SHP77 (cell line): ENCODE results near the gene ACOT7.

Experiments used
- DNase-seq, 2 experiments: peaks; one replicate each; lab custom pipeline; 2025; lab: John Stamatoyannopoulos, UW

Gene ACOT7

GRCh38 chr1:6285336-6285735, 108.2 kb downstream of the ACOT7 start:
- DNase-seq: no peak

- no peak for DNase-seq
These were observed 110.8 kb downstream of the ACOT7 start for GRCh38 chr1:6282577-6283270.

- no peak for DNase-seq
These were observed 111.8 kb downstream of the ACOT7 start for GRCh38 chr1:6281511-6282402.

- peak; percentile 24 to 25 for DNase-seq
These were observed 112.7 kb downstream of the ACOT7 start for GRCh38 chr1:6280761-6281451.

- DNase-seq: no peak
These were observed 113.8 kb downstream of the ACOT7 start for GRCh38 chr1:6279613-6280383.

GRCh38 chr1:6279066-6279465, 114.5 kb downstream of the ACOT7 start:
- DNase-seq: no peak

- no peak for DNase-seq
These were observed 115.3 kb downstream of the ACOT7 start for GRCh38 chr1:6278263-6278662.

- DNase-seq: no peak
These were observed 116.6 kb downstream of the ACOT7 start for GRCh38 chr1:6276811-6277555.

GRCh38 chr1:6275826-6276782, 117.5 kb downstream of the ACOT7 start:
- DNase-seq: peak; percentile 57 to 79

GRCh38 chr1:6274622-6275139, 118.9 kb downstream of the ACOT7 start:
- no peak for DNase-seq

GRCh38 chr1:6274102-6274501, 119.5 kb downstream of the ACOT7 start:
- DNase-seq: no peak

- no peak for DNase-seq
These were observed 120.1 kb downstream of the ACOT7 start for GRCh38 chr1:6273380-6273891.

- DNase-seq: no peak
These were observed 120.7 kb downstream of the ACOT7 start for GRCh38 chr1:6272868-6273267.

- DNase-seq: no peak
These were observed 121.1 kb downstream of the ACOT7 start for GRCh38 chr1:6272452-6272851.

- DNase-seq: peak in 1 of 2 experiments; percentile 60
These were observed 122.0 kb downstream of the ACOT7 start for GRCh38 chr1:6271554-6271953.

- DNase-seq: no peak
These were observed 122.6 kb downstream of the ACOT7 start for GRCh38 chr1:6271006-6271405.

- peak; percentile 41 to 49 for DNase-seq
These were observed 123.2 kb downstream of the ACOT7 start for GRCh38 chr1:6270401-6270800.

- peak; percentile 63 to 80 for DNase-seq
These were observed 123.7 kb downstream of the ACOT7 start for GRCh38 chr1:6269720-6270400.

- no peak for DNase-seq
These were observed 124.3 kb downstream of the ACOT7 start for GRCh38 chr1:6269296-6269695.
